Activated naive CD4-positive, alpha-beta T cell treated with anti-CD3 and anti-CD28 coated beads, Interleukin-2, amount 50 U/mL, for 72 hours (primary cell): ENCODE data around the gene PDHB. TPM values are rescaled to one million over a fixed set of nuclear protein-coding genes. Genes with fewer than 3 reads are reported as not detected.
A peak's percentile ranks its signal among the peaks of the same experiment; 100 is the strongest.

Experiments used
- ATAC-seq, 2 donors: fragments of 150-1000 bp; cut with Tn5 transposase; 2 replicates each; pipeline ENCODE4 v1.10.0; 2021; ENCODE audit warnings: mild to moderate bottlenecking in 2 of 2, moderate library complexity in 2 of 2
- DNase-seq, 2 donors: peaks; one replicate each; pipeline ENCODE4 v3.0.0; 2021 to 2022; ENCODE audit warnings: low spot score in 2 of 2
- H3K27ac Mint-ChIP-seq, 2 donors: one replicate each; pipeline ENCODE4 v1.8.0; 2022; ENCODE audit warnings: mild to moderate bottlenecking in 2 of 2, mixed read lengths in 2 of 2
- H3K36me3 Mint-ChIP-seq, 2 donors: one replicate each; pipeline ENCODE4 v1.8.0; 2022; ENCODE audit warnings: mixed read lengths in 2 of 2
- H3K9me3 Mint-ChIP-seq, 2 donors: one replicate each; pipeline ENCODE4 v1.8.0; 2022; ENCODE audit warnings: mixed read lengths in 2 of 2
- total RNA-seq, 2 donors: library from RNA; stranded (reverse); gene quantifications; one replicate each; pipeline ENCODE4 v1.2.3, GENCODE V29; 2022

The PDHB gene
- total RNA-seq = 10 to 100 TPM; 53.0 to 56.5 TPM

- Mint-ChIP-seq H3K9me3 (no peaks in the 10 kb centered on the region), H3K36me3 (peaks cover 0 to 12% of the 10 kb centered on the region in 2 donors), H3K27ac (peak within 1 kb of the TSS; percentile 92 to 94)
- ATAC-seq = peak; percentile 94 to 95
- peak; percentile 86 to 93 for DNase-seq
Measured at GRCh38 chr3:58433400-58434167, at the start of gene PDHB. Gene PDHB, minus strand, starts transcription at chr3:58433832. Its CDS starts 23 bp downstream, at chr3:58433809.

- H3K27ac Mint-ChIP-seq = no peak overlapping the region
- ATAC-seq = peak in 1 of 2 donors; percentile 70
- DNase-seq = no peak
- no peaks in the 10 kb centered on the region for H3K36me3 Mint-ChIP-seq
- H3K9me3 Mint-ChIP-seq = no peaks in the 10 kb centered on the region
Measured at GRCh38 chr3:58482917-58483636, 49.4 kb upstream of the PDHB start.

GRCh38 chr3:58480309-58480708 is 46.7 kb upstream of the PDHB start:
- no peaks in the 10 kb centered on the region for H3K9me3 Mint-ChIP-seq
- H3K36me3 Mint-ChIP-seq = no peaks in the 10 kb centered on the region
- no peak for DNase-seq
- no peak overlapping the region for H3K27ac Mint-ChIP-seq
- ATAC-seq = no peak

- H3K9me3 Mint-ChIP-seq = no peaks in the 10 kb centered on the region
- DNase-seq (no peak), ATAC-seq (no peak)
- H3K27ac Mint-ChIP-seq = no peak overlapping the region
- no peaks in the 10 kb centered on the region for H3K36me3 Mint-ChIP-seq
Measured at GRCh38 chr3:58478781-58479180, 45.1 kb upstream of the PDHB start.

GRCh38 chr3:58474967-58475578 is 41.4 kb upstream of the PDHB start:
- no peaks in the 10 kb centered on the region for H3K36me3 Mint-ChIP-seq
- H3K9me3 Mint-ChIP-seq = no peaks in the 10 kb centered on the region
- H3K27ac Mint-ChIP-seq = no peak overlapping the region
- ATAC-seq (no peak), DNase-seq (no peak)

- Mint-ChIP-seq H3K9me3 (no peaks in the 10 kb centered on the region), H3K36me3 (no peaks in the 10 kb centered on the region), H3K27ac (no peak overlapping the region)
- DNase-seq = no peak
- no peak for ATAC-seq
Measured at GRCh38 chr3:58474348-58474911, 40.8 kb upstream of the PDHB start.

- DNase-seq (no peak), ATAC-seq (no peak)
- no peak overlapping the region for H3K27ac Mint-ChIP-seq
- H3K9me3 Mint-ChIP-seq = no peaks in the 10 kb centered on the region
- H3K36me3 Mint-ChIP-seq = no peaks in the 10 kb centered on the region
Measured at GRCh38 chr3:58473275-58473674, 39.6 kb upstream of the PDHB start.

- Mint-ChIP-seq H3K9me3 (no peaks in the 10 kb centered on the region), H3K27ac (peak overlapping the region in 1 of 2 donors; percentile 72), H3K36me3 (no peaks in the 10 kb centered on the region)
- DNase-seq (peak; percentile 67 to 72), ATAC-seq (peak; percentile 94 to 96)
Measured at GRCh38 chr3:58471025-58471887, 37.6 kb upstream of the PDHB start.

- Mint-ChIP-seq H3K9me3 (no peaks in the 10 kb centered on the region), H3K36me3 (no peaks in the 10 kb centered on the region), H3K27ac (peak overlapping the region in 1 of 2 donors; percentile 72)
- no peak for ATAC-seq
- DNase-seq = no peak
Measured at GRCh38 chr3:58470363-58471024, 36.9 kb upstream of the PDHB start.

- no peaks in the 10 kb centered on the region for H3K9me3 Mint-ChIP-seq
- no peak for ATAC-seq
- no peak overlapping the region for H3K27ac Mint-ChIP-seq
- DNase-seq = no peak
- no peaks in the 10 kb centered on the region for H3K36me3 Mint-ChIP-seq
Measured at GRCh38 chr3:58469096-58469495, 35.5 kb upstream of the PDHB start.

- Mint-ChIP-seq H3K9me3 (no peaks in the 10 kb centered on the region), H3K36me3 (no peaks in the 10 kb centered on the region), H3K27ac (no peak overlapping the region)
- no peak for DNase-seq
- ATAC-seq = no peak
Measured at GRCh38 chr3:58466899-58467563, 33.4 kb upstream of the PDHB start.

- H3K36me3 Mint-ChIP-seq = no peaks in the 10 kb centered on the region
- peak in 1 of 2 donors; percentile 15 for DNase-seq
- H3K27ac Mint-ChIP-seq = no peak overlapping the region
- ATAC-seq = peak; percentile 47 to 53
- H3K9me3 Mint-ChIP-seq = no peaks in the 10 kb centered on the region
Measured at GRCh38 chr3:58464866-58465265, 31.2 kb upstream of the PDHB start.

GRCh38 chr3:58463942-58464271 is 30.3 kb upstream of the PDHB start:
- ATAC-seq (no peak), DNase-seq (no peak)
- no peaks in the 10 kb centered on the region for H3K9me3 Mint-ChIP-seq
- H3K27ac Mint-ChIP-seq = peak overlapping the region in 1 of 2 donors; percentile 47
- no peaks in the 10 kb centered on the region for H3K36me3 Mint-ChIP-seq

- no peaks in the 10 kb centered on the region for H3K36me3 Mint-ChIP-seq
- ATAC-seq (peak; percentile 98), DNase-seq (peak; percentile 74 to 92)
- H3K27ac Mint-ChIP-seq = peak overlapping the region in 1 of 2 donors; percentile 47
- H3K9me3 Mint-ChIP-seq = no peaks in the 10 kb centered on the region
Measured at GRCh38 chr3:58463181-58463941, 29.7 kb upstream of the PDHB start.

GRCh38 chr3:58462829-58463180 is 29.2 kb upstream of the PDHB start:
- Mint-ChIP-seq H3K36me3 (no peaks in the 10 kb centered on the region), H3K27ac (no peak overlapping the region), H3K9me3 (no peaks in the 10 kb centered on the region)
- DNase-seq = no peak
- no peak for ATAC-seq
